Measurements from ENCODE around the gene CDH6. TPM values are rescaled to one million over a fixed set of nuclear protein-coding genes. Genes with fewer than 3 reads are reported as not detected.

CDH6 gene
- total and polyA plus RNA-seq, 2 donors (not counting 3 experiments of a cell fraction or from before 2014, with no cell fraction given): 0.06 TPM; not detected in 1

- POLR2A ChIA-PET: no interaction called here
- no peak overlapping the region for H2AFZ ChIP-seq (ENCODE audit: low read depth, low read length)
- H3K9me1 ChIP-seq (replicated peaks; ENCODE audit: control insufficient read depth, extremely low read depth, insufficient read depth, low read length): no peaks in the 10 kb centered on the region
- H3K9me3 ChIP-seq (replicated peaks; ENCODE audit: control insufficient read depth, insufficient read depth, low read length): no peaks in the 10 kb centered on the region
- dilution Hi-C loops (cut with MboI; ENCODE audit: extremely low pct_ligation_motif_present, low sequenced_read_pairs): no loop called here
- H3K4me3 ChIP-seq (replicated peaks in 1 of 3; ENCODE audit: insufficient read depth in 1 of 3, low read depth in 1 of 3, low read length in 3 of 3): no peak overlapping the region
- no peaks in the 10 kb centered on the region for H3K27me3 ChIP-seq (ENCODE audit: control insufficient read depth in 2 of 2, insufficient read depth in 2 of 2, low read length in 2 of 2)
- no peaks in the 10 kb centered on the region for H3K36me3 ChIP-seq (ENCODE audit: control insufficient read depth in 2 of 2, extremely low read depth in 1 of 2, insufficient read depth in 2 of 2, low read length in 2 of 2)
- no peaks in the 10 kb centered on the region for H3K79me2 ChIP-seq (ENCODE audit: control insufficient read depth, insufficient read depth, low read length)
- H3K4me1 ChIP-seq (ENCODE audit: control insufficient read depth, extremely low read depth, insufficient read depth, low read length): no peaks in the 10 kb centered on the region
- H3K27ac ChIP-seq (ENCODE audit: insufficient read depth, low read depth, low read length): no peak overlapping the region
- BruUV-seq (replicated peaks): no TSS peak
- intact Hi-C loops (cut with micrococcal nuclease): no loop called here
- no peak overlapping the region for H3K4me2 ChIP-seq (ENCODE audit: insufficient read depth, low read length)
- no peak overlapping the region for H3K9ac ChIP-seq (replicated peaks; ENCODE audit: extremely low read depth, insufficient read depth, low read length)
- DNase-seq (ENCODE audit: low read depth, low spot score): no peak
- TF ChIP-seq MAX (IDR thresholded peaks at IDR 0.05; ENCODE audit: insufficient read depth, insufficient read length) (no peak), FOS (IDR thresholded peaks at IDR 0.05; ENCODE audit: borderline replicate concordance, insufficient read depth, low read length) (no peak), JUN (IDR thresholded peaks at IDR 0.05; ENCODE audit: borderline replicate concordance, insufficient read depth, insufficient read length, low read depth) (no peak), POLR2AphosphoS5 (IDR thresholded peaks at IDR 0.05; ENCODE audit: insufficient read depth, low read depth, low read length) (no peak), GATA2 (IDR thresholded peaks at IDR 0.05; ENCODE audit: insufficient read depth, insufficient read length, low read depth, low read length) (no peak), POLR2A (IDR thresholded peaks at IDR 0.05; ENCODE audit: low read depth, low read length) (no peak), EZH2 (IDR thresholded peaks at IDR 0.05; ENCODE audit: borderline replicate concordance, low read depth, low read length, severe bottlenecking) (no peak), MYC (IDR thresholded peaks at IDR 0.05; ENCODE audit: low read depth, low read length) (no peak), CTCF (IDR thresholded peaks at IDR 0.05; ENCODE audit: extremely low read depth in 1 of 2, insufficient read depth in 1 of 2, low read depth in 1 of 2, low read length in 2 of 2) (no peak)
- CTCF ChIA-PET: interaction anchor here (1.9 kb wide), 1 partner anchor 17 kb away, joined by 4 read pairs; no protein-coding TSS in a partner anchor
- no peak for FAIRE-seq
- no peaks in the 10 kb centered on the region for H4K20me1 ChIP-seq (replicated peaks; ENCODE audit: control insufficient read depth, extremely low read depth, insufficient read depth, low read length)
These were observed 24.1 kb upstream of the CDH6 start for GRCh38 chr5:31169379-31169778.
